Vagina (tissue), 2 donors: ENCODE data around the gene TGFBR2. TPM values are rescaled to one million over a fixed set of nuclear protein-coding genes. Genes with fewer than 3 reads are reported as not detected.

Experiments
- DNase-seq, 2 donors: peaks; one replicate each; pipeline ENCODE4 v3.0.0-alpha.2; 2017; ENCODE audit errors: extremely low spot score in 2 of 2
- H3K27ac ChIP-seq: fragments of 200-600 bp; sonication (generic); one replicate; pipeline ENCODE4 v1.5.1; 2019
- H3K27me3 ChIP-seq: fragments of 200-600 bp; sonication (generic); one replicate; pipeline ENCODE4 v1.5.1; 2019
- H3K36me3 ChIP-seq, 2 donors: fragments of 200-600 bp; sonication (generic); one replicate each; pipeline ENCODE4 v1.5.1; 2017 to 2019
- H3K4me1 ChIP-seq: fragments of 200-600 bp; sonication (generic); one replicate; pipeline ENCODE4 v1.5.1; 2019
- H3K4me3 ChIP-seq, 2 donors: fragments of 200-600 bp; sonication (generic); 1 replicate in 1 of 2; 2 replicates in 1 of 2; pipeline ENCODE4 v1.5.1; 2016 to 2019
- H3K9me3 ChIP-seq: fragments of 200-600 bp; sonication (generic); one replicate; pipeline ENCODE4 v1.5.1; 2019
- CTCF ChIP-seq, 3 experiments: fragments of 450-650 bp in 2 of 3; fragments of 200-600 bp in 1 of 3; sonication (generic) in 1 of 3; IDR thresholded peaks; one replicate each; pipeline ENCODE4 v1.5.1; 2017 to 2019; ENCODE audit warnings: antibody characterized with exemption in 3 of 3, mild to moderate bottlenecking in 2 of 3, moderate library complexity in 2 of 3
- POLR2A ChIP-seq, 2 donors: fragments of 450-650 bp; IDR thresholded peaks; one replicate each; pipeline ENCODE4 v1.6.1; 2017; ENCODE audit warnings: antibody characterized with exemption in 2 of 2, mild to moderate bottlenecking in 2 of 2, moderate library complexity in 2 of 2
- POLR2AphosphoS5 ChIP-seq, 2 donors: sonication (generic); formaldehyde crosslinking; IDR thresholded peaks; one replicate each; pipeline ENCODE4 v1.9.0; 2017; ENCODE audit warnings: antibody characterized with exemption in 2 of 2, mild to moderate bottlenecking in 2 of 2, low read depth in 1 of 2; ENCODE audit not compliant: insufficient read depth in 1 of 2
- intact Hi-C: fragments of 100-400 bp; cut with DNase I; formaldehyde crosslinking; loops from one replicate; pipeline ENCODE4 v1.15.1; 2023
- total RNA-seq: library from RNA; depleted of rRNA; stranded (reverse); fragments of >200 nt; gene quantifications from one replicate; pipeline ENCODE4 v1.2.3, GENCODE V29; 2016

The TGFBR2 gene
- total RNA-seq, 1 donor from 2014 or later = 176 TPM

- Histone ChIP-seq H3K36me3 (peaks cover 0 to 25% of the 10 kb centered on the region in 2 donors), H3K4me3 (no peak overlapping the region), H3K4me1 (peaks cover 81% of the 10 kb centered on the region), H3K27ac (peak overlapping the region; percentile 63), H3K27me3 (no peaks in the 10 kb centered on the region), H3K9me3 (no peaks in the 10 kb centered on the region)
- no peak for DNase-seq
- intact Hi-C loops = no loop called here
- TF ChIP-seq POLR2A (IDR thresholded peaks at IDR 0.05) (no peak), CTCF (IDR thresholded peaks at IDR 0.05) (no peak), POLR2AphosphoS5 (IDR thresholded peaks at IDR 0.05; ENCODE audit: insufficient read depth in 1 of 2, low read depth in 1 of 2) (no peak)
These were observed 38.2 kb downstream of the TGFBR2 start for GRCh38 chr3:30644615-30645014.

GRCh38 chr3:30645077-30645476 lies 38.7 kb downstream of the TGFBR2 start:
- H3K36me3 ChIP-seq = peaks cover 0 to 28% of the 10 kb centered on the region in 2 donors
- TF ChIP-seq POLR2A (IDR thresholded peaks at IDR 0.05) = no peak
- no peak for TF ChIP-seq CTCF (IDR thresholded peaks at IDR 0.05)
- TF ChIP-seq POLR2AphosphoS5 (IDR thresholded peaks at IDR 0.05; ENCODE audit: insufficient read depth in 1 of 2, low read depth in 1 of 2) = no peak
- peak overlapping the region; percentile 63 for H3K27ac ChIP-seq
- peaks cover 85% of the 10 kb centered on the region for H3K4me1 ChIP-seq
- no peak overlapping the region for H3K4me3 ChIP-seq
- intact Hi-C loops = no loop called here
- no peaks in the 10 kb centered on the region for H3K9me3 ChIP-seq
- no peaks in the 10 kb centered on the region for H3K27me3 ChIP-seq
- no peak for DNase-seq

GRCh38 chr3:30646181-30646876 lies 39.9 kb downstream of the TGFBR2 start:
- Histone ChIP-seq H3K27ac (peak overlapping the region; percentile 12), H3K9me3 (no peaks in the 10 kb centered on the region), H3K4me3 (no peak overlapping the region), H3K36me3 (peaks cover 0 to 41% of the 10 kb centered on the region in 2 donors), H3K27me3 (no peaks in the 10 kb centered on the region), H3K4me1 (peaks cover 79% of the 10 kb centered on the region)
- no peak for DNase-seq
- intact Hi-C loops = no loop called here
- TF ChIP-seq POLR2A (IDR thresholded peaks at IDR 0.05) (no peak), CTCF (IDR thresholded peaks at IDR 0.05) (no peak), POLR2AphosphoS5 (IDR thresholded peaks at IDR 0.05; ENCODE audit: insufficient read depth in 1 of 2, low read depth in 1 of 2) (no peak)

- Histone ChIP-seq H3K27ac (peak overlapping the region; percentile 12), H3K9me3 (no peaks in the 10 kb centered on the region), H3K27me3 (no peaks in the 10 kb centered on the region), H3K4me3 (no peak overlapping the region), H3K4me1 (peaks cover 70% of the 10 kb centered on the region), H3K36me3 (peaks cover 0 to 41% of the 10 kb centered on the region in 2 donors)
- DNase-seq = no peak
- TF ChIP-seq POLR2A (IDR thresholded peaks at IDR 0.05) (no peak), CTCF (IDR thresholded peaks at IDR 0.05) (no peak), POLR2AphosphoS5 (IDR thresholded peaks at IDR 0.05; ENCODE audit: insufficient read depth in 1 of 2, low read depth in 1 of 2) (no peak)
- intact Hi-C loops = no loop called here
These were observed 40.8 kb downstream of the TGFBR2 start for GRCh38 chr3:30646961-30647752.
